GM21367 (cell line): Measurements from ENCODE around the gene ZNF423.

Source experiments
- ATAC-seq: cut with Tn5 transposase; IDR thresholded peaks from one replicate; pipeline ENCODE4 v1.9.1; 2021; ENCODE audit not compliant: unreplicated experiment

Gene ZNF423

DNA sequence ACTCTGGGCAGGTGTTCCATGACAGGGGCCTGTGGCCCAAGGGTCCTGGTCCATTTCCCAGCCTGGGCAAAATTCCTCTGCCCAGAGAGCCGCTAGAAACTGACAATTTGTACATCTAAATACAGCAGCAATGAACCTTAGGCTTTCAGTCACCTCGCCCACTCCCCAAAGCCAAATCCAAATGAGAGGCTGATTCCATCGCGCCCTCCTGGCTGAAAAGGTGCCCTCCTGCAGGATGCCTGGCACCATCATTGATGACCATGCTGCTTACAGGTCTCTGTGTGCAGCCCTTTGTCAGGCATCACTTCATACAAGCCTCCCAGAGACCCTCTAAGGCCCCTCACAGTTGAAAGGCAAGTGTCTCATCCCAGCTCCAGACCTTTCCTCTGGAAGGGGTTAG, 367.6 kb downstream of the ZNF423 start:
- ATAC-seq, result no peak

GRCh38 chr16:49487746-49488145, 368.2 kb downstream of the ZNF423 start:
- ATAC-seq, result no peak

GRCh38 chr16:49486400-49486799, 369.5 kb downstream of the ZNF423 start:
- ATAC-seq, result no peak

GRCh38 chr16:49485663-49486062, 370.2 kb downstream of the ZNF423 start:
- no peak for ATAC-seq

DNA sequence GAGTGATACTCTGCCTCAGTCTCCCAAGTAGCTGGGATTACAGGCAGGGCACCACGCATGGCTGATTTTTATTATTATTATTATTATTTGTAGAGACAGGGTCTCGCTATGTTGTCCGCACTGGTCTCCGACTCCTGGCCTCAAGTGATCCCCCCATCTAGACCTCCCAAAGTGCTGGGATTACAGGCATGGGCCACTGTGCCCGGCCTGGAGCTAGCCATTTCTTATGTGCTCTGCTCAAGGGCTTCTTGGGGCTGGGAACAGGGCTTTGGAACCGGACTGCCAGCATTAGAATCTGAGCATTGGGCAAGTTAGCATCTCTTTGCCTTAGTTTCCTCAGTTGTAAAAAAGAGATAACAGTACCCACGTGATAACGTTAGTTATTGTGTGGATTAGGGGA, 371.0 kb downstream of the ZNF423 start:
- no peak for ATAC-seq

GRCh38 chr16:49484451-49484849, 371.5 kb downstream of the ZNF423 start:
- no peak for ATAC-seq

DNA sequence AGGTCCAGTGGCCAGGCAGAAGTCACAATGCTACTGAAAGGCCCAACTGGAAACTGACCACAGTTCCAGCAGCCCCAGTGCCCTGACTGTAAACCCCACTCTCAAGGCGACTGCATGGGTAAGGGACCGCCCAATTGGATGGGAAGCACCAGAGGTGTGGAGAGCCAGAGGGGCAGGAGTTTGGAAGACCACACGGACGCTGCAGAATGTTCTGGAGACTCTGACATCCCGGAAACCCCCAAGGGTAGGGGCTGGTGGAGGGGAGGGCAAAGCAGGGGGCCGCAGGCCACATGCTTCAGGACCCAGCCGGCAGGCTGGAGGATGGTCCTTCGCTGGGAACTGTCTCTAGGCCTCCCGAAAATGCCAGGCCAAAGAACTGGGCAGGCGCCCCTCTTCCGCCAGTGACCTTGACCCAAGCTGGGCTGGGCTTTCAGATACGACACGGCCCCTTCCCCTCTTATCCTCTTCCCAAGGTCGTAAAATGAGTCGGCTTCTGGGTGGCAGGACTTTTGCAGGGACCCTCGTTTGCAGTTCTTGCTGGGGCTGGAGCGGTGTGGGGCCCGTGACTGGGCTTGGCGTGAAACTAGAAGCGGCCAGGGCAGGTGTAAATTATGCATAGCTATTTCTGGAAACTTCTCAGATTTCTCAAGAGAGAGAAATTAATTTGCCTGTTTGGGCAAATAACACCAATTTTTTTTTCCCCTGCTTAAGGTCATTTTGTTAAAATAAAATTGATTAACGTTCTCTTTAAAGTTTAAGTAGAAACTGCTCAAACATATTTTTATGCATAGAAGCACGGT, 372.1 kb downstream of the ZNF423 start:
- no peak for ATAC-seq

DNA sequence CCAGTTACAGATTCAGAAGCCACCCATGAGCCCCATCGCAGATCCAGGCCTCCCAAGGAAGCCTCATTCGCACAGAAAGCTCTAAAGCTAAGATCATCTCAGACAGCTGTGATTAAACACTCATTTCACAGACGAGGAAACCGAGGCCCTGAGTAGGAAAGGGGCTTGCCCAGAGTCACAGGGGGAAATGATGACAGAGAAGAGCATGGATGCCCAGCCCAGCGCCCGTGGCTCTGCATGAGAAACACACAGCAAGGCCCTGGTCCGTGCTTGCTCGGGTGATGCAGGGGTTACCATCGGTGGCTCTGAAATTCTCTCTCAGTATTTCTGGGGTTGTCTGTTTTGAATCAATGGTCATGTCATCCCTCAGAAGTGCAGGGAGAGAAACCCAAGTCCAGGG, 372.7 kb downstream of the ZNF423 start:
- ATAC-seq, result no peak

GRCh38 chr16:49482690-49483089, 373.2 kb downstream of the ZNF423 start:
- no peak for ATAC-seq

DNA sequence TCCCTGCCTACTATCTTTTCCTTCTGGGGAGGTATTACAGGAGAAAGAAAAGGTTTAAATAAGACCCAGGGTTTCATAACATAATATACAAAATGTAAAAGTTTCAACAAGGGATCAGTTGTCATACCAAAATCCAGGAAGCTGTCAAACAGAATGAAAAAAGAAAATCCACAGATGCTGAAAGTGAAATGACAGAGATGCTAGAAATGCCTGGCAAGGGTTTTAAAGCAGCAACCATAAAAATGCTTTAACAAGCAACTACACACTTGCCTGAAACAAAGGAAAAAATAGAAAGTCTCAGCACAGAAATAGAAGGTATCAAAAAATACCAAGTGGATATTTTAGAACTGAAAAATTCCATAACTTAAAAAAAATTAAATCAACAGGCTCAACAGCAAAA, 377.3 kb downstream of the ZNF423 start:
- ATAC-seq, result no peak

GRCh38 chr16:49478107-49478506, 377.8 kb downstream of the ZNF423 start:
- ATAC-seq, result no peak

- no peak for ATAC-seq
Observed at GRCh38 chr16:49477250-49477895, 378.5 kb downstream of the ZNF423 start.

GRCh38 chr16:49474741-49475140, 381.2 kb downstream of the ZNF423 start:
- ATAC-seq, result no peak

DNA sequence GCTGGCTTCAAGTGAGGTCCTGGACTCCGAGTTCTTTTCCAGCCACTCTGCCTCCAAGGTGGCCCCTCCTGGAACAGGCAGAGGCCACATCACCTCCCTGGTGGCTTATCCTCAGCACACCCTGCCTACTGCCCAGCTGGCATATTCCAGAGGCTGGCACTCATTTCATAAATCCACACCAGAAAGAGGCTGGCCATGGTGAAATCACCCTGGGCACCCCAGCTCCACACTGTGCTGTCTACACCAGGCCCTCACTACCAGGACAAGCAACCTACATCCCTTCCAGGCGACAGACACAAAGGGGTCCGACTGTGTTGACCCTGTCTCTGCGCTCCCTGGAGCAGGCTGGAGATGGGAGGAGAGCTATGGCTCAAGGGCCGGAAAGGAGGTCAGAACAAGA, 382.1 kb downstream of the ZNF423 start:
- ATAC-seq, result no peak

- ATAC-seq, result no peak
Observed at GRCh38 chr16:49473131-49473530, 382.8 kb downstream of the ZNF423 start.

DNA sequence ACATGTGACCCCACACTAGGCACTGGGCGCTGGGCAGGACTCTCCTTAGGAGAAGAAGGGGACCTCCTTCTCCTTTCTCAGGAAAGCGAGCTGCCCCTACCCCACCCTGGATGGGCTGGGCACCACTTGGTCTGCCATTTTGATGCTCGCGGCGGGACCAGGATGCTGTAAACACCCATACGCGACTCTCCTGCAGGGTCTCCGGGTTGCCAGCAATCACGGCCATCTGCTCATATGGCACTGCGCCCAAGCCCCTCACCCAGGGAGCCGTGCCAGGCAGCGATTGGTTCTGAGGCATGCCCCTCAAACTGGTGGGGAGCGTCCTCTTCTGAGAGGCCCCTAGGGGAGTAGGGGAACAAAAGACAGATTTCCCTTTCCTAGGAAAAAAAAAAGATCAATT, 383.3 kb downstream of the ZNF423 start:
- no peak for ATAC-seq

GRCh38 chr16:49471038-49471727, 384.7 kb downstream of the ZNF423 start:
- ATAC-seq, result no peak

DNA sequence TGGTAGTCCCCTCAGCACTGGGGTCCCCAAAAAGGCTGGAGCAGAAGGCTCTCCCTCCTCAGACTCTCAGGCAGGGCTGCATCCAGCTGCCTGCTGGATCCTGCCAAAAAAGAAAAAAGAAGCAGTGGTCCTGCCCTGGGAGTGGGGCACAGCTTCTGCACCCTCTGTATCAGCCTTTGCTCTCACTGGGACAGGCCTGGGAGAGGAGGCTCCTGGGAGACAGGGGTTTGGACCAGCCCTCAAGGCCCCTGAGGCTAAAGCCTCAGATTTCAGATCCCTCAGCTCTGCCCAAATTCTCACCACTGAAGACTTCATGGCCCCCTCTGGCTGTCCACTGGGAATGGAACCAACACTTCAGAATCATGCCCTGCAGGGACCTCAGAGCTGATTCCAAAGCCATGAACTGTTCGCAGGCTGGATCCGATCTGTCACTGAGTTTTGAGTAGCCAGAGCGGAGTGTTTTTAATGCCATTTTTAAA, 385.4 kb downstream of the ZNF423 start:
- ATAC-seq, result no peak

DNA sequence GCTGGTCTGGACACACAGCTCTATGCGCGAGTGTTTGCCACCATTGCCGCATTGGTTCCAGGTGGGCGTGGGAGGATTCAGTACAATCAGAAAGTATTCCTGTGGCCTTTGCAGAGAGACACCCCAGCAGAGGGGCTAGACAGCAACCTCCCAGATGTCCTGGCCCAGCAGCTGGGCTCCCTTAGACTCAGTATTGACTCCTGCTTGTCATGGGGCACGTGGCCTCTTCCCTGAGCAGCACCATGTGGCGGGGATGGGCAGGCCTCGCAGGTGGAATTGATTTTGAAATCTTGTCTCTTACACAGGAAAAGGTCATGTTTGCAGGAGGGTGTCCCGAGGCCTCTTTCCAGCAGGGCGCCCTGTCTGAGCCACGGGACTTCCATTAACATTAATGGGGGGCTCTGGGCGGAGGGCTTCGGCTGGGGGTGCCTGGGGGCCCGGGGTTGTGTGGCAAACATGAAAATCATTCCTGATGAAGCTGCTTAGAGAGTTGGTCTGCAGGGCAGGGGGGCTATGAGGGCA, 385.9 kb downstream of the ZNF423 start:
- ATAC-seq, result no peak

DNA sequence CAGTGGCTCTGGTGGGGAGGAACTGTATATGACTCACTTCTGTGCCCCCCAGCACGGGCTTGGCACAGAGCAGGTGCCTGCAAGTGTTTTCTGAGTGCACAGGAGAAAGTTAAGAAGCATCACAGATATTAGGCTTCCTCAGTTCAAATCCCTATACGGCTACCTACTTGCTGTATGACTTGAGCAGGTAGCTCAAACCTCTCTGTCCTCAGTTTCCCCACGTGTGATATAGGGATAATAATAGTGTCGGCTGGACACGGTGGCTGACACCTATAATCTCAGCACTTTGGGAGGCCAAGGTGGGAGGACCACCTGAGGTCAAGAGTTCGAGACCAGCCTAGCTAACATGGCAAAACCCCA, 386.6 kb downstream of the ZNF423 start:
- ATAC-seq, result no peak

DNA sequence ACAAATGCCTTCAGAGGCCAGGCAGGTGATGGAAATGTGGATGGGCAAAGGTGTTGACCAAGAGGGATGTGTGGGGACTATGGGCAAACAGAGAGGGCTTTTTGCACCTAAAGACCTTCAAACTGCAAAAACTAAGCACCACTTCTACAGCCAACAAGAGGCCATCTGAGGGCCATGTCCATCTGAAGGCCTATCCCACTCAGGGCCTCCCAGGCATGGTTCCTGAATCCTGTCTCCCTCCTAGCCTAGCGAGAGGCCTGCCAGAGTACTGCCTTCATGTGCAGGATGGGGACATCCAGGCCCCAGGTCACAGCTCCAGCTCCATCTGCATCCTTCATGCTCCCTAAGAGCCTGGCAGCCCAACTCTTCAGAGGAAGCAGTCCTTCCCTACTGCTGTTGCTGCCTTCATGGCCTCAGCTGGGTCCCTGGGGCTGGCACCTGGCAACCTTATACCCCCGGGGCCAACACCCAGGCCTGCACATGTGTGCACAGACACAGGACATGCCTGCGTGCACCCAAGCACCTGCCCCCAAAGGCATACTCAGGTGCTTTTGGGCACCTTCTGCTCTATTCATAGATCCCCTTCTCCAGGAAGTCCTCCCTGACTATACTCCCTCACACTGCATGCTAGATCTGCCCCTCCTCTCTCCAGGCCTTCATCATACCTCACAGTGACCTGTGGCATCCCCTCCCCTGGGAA, 387.2 kb downstream of the ZNF423 start:
- ATAC-seq, result no peak
